Testis (tissue), 3 donors: Measurements from ENCODE around the gene IGFL1. TPM values are rescaled to one million over a fixed set of nuclear protein-coding genes. Genes with fewer than 3 reads are reported as not detected.
"Not testable (repeated sequence)": the region's sequence is repeated elsewhere in the genome, so short reads cannot be mapped to it uniquely, and the experiment has no call there.

Experiments used
- DNase-seq: peaks from one replicate; pipeline ENCODE4 v3.0.0-alpha.2; 2019
- H3K27ac ChIP-seq, 2 donors: fragments of 200-600 bp; sonication (generic); one replicate each; pipeline ENCODE4 v1.5.1; 2019
- H3K27me3 ChIP-seq: fragments of 200-600 bp; sonication (generic); one replicate; pipeline ENCODE4 v1.5.1; 2019
- H3K36me3 ChIP-seq: fragments of 200-600 bp; sonication (generic); one replicate; pipeline ENCODE4 v1.5.1; 2017; ENCODE audit warnings: low read depth; ENCODE audit errors: missing control alignments
- H3K4me1 ChIP-seq: fragments of 200-600 bp; sonication (generic); one replicate; pipeline ENCODE4 v1.5.1; 2019
- H3K4me3 ChIP-seq, 2 donors: fragments of 200-600 bp; sonication (generic); one replicate each; pipeline ENCODE4 v1.5.1; 2017 to 2019
- H3K9me3 ChIP-seq: fragments of 200-600 bp; sonication (generic); one replicate; pipeline ENCODE4 v1.5.1; 2017
- CTCF ChIP-seq, 3 experiments: fragments of 450-650 bp in 2 of 3; fragments of 200-600 bp in 1 of 3; sonication (generic) in 1 of 3; IDR thresholded peaks; one replicate each; pipeline ENCODE4 v1.5.1; 2016 to 2019; ENCODE audit warnings: antibody characterized with exemption in 3 of 3, mild to moderate bottlenecking in 2 of 3, moderate library complexity in 1 of 3
- POLR2A ChIP-seq: fragments of 450-650 bp; IDR thresholded peaks from one replicate; pipeline ENCODE4 v1.6.1; 2017; ENCODE audit warnings: antibody characterized with exemption, mild to moderate bottlenecking, moderate library complexity
- WGBS, 2 donors: methylation state at CpG; one replicate each; pipeline ENCODE4 v1.1.5; 2018; 5-methylcytosine and 5-hydroxymethylcytosine counted together
- intact Hi-C: fragments of 100-400 bp; cut with DNase I; formaldehyde crosslinking; loops from one replicate; pipeline ENCODE4 v1.15.1; 2023; ENCODE audit warnings: low total_unique reads
- polyA plus RNA-seq: library from polyadenylated mRNA; stranded (reverse); fragments of 350-450 nt; fragmentation: Illumina TruSeq; extraction: RNeasy Lipid Tissue Mini Kit (QIAGEN cat#74804); gene quantifications from one replicate; pipeline ENCODE4 v1.2.3, GENCODE V29; 2014; ENCODE audit warnings: low read depth, low replicate concordance; ENCODE audit not compliant: insufficient read depth
- total RNA-seq, 2 donors: library from RNA; depleted of rRNA; stranded (reverse); fragments of >200 nt; gene quantifications; one replicate each; pipeline ENCODE4 v1.2.3, GENCODE V29; 2016

The IGFL1 gene
- total and polyA plus RNA-seq, 3 donors from 2014 or later = 3.2 TPM; not detected in 2

- H3K27me3 ChIP-seq = no peaks in the 10 kb centered on the region
These were observed 37.6 kb upstream of the IGFL1 start for GRCh38 chr19:46191972-46192371.

GRCh38 chr19:46192626-46192991 lies 36.9 kb upstream of the IGFL1 start:
- H3K36me3 ChIP-seq, H3K27me3 ChIP-seq, H3K4me1 ChIP-seq, intact Hi-C loops, H3K27ac ChIP-seq, H3K4me3 ChIP-seq, DNase-seq, H3K9me3 ChIP-seq: not testable (repeated sequence)
- WGBS, 2 donors = 82 to 87% methylated on average over 5 of the region's 5 CpGs

More at GRCh38 chr19:46191972-46192371, 37.6 kb upstream of the IGFL1 start:
- H3K36me3 ChIP-seq = no peaks in the 10 kb centered on the region
- peaks cover 3% of the 10 kb centered on the region for H3K4me1 ChIP-seq
- no peak overlapping the region for H3K4me3 ChIP-seq
- intact Hi-C loops = no loop called here
- 66 to 71% methylated on average over 3 of the region's 3 CpGs for WGBS, 2 donors
- TF ChIP-seq CTCF (IDR thresholded peaks at IDR 0.05) (no peak), POLR2A (no peak)
- no peak for DNase-seq
- no peaks in the 10 kb centered on the region for H3K9me3 ChIP-seq
- H3K27ac ChIP-seq = no peak overlapping the region

GRCh38 chr19:46192992-46193650 lies 36.4 kb upstream of the IGFL1 start:
- 76 to 78% methylated on average over 11 of the region's 11 CpGs for WGBS, 2 donors
- TF ChIP-seq CTCF (IDR thresholded peaks at IDR 0.05) (no peak), POLR2A (no peak)
- H3K36me3 ChIP-seq = no peaks in the 10 kb centered on the region
- no peak for DNase-seq
- no peak overlapping the region for H3K27ac ChIP-seq
- peaks cover 3% of the 10 kb centered on the region for H3K4me1 ChIP-seq
- H3K9me3 ChIP-seq = no peaks in the 10 kb centered on the region
- no peaks in the 10 kb centered on the region for H3K27me3 ChIP-seq
- no peak overlapping the region for H3K4me3 ChIP-seq
- intact Hi-C loops = no loop called here

- no peak for DNase-seq
- no peak for TF ChIP-seq CTCF (IDR thresholded peaks at IDR 0.05)
- TF ChIP-seq POLR2A = no peak
- Histone ChIP-seq H3K4me1 (peaks cover 3% of the 10 kb centered on the region), H3K9me3 (no peaks in the 10 kb centered on the region), H3K4me3 (no peak overlapping the region), H3K27ac (no peak overlapping the region), H3K27me3 (no peaks in the 10 kb centered on the region), H3K36me3 (no peaks in the 10 kb centered on the region)
- intact Hi-C loops = no loop called here
- 66 to 71% methylated on average over 4 of the region's 4 CpGs for WGBS, 2 donors
These were observed 35.9 kb upstream of the IGFL1 start for GRCh38 chr19:46193678-46194077.

GRCh38 chr19:46195104-46195503 lies 34.4 kb upstream of the IGFL1 start:
- no peaks in the 10 kb centered on the region for H3K27me3 ChIP-seq
- intact Hi-C loops = no loop called here

GRCh38 chr19:46195919-46196318 lies 33.6 kb upstream of the IGFL1 start:
- H3K36me3 ChIP-seq, H3K27me3 ChIP-seq, intact Hi-C loops, H3K4me1 ChIP-seq, H3K4me3 ChIP-seq, H3K9me3 ChIP-seq, DNase-seq, H3K27ac ChIP-seq: not testable (repeated sequence)
- 79 to 87% methylated on average over 3 to 7 of the region's 7 CpGs for WGBS, 2 donors

More at GRCh38 chr19:46195104-46195503, 34.4 kb upstream of the IGFL1 start:
- Histone ChIP-seq H3K4me3 (no peak overlapping the region), H3K27ac (no peak overlapping the region), H3K4me1 (peaks cover 3% of the 10 kb centered on the region), H3K36me3 (no peaks in the 10 kb centered on the region), H3K9me3 (no peaks in the 10 kb centered on the region)
- TF ChIP-seq POLR2A = no peak
- TF ChIP-seq CTCF (IDR thresholded peaks at IDR 0.05) = no peak
- DNase-seq = no peak
- 88 to 97% methylated on average over 3 of the region's 3 CpGs for WGBS, 2 donors
